PC-3 (cell line): ENCODE results near the gene MAD1L1.

Experiments
- CTCF ChIP-seq: fragments of 300-600 bp; sonication (generic); conservative IDR thresholded peaks from 2 replicates; pipeline ENCODE4 v1.5.1; 2017; ENCODE audit warnings: antibody characterized with exemption, low read depth, mild to moderate bottlenecking, low read length
- EZH2 ChIP-seq: fragments of 300-600 bp; sonication (generic); IDR thresholded peaks from one replicate; pipeline ENCODE4 v1.6.1; 2017; ENCODE audit warnings: antibody characterized with exemption, mild to moderate bottlenecking, low read length; ENCODE audit not compliant: unreplicated experiment
- EZH2phosphoT487 ChIP-seq: fragments of 300-600 bp; sonication (generic); IDR thresholded peaks from 2 replicates; pipeline ENCODE4 v1.6.1; 2018; ENCODE audit warnings: mild to moderate bottlenecking, antibody characterized with exemption, low read length, borderline replicate concordance

- no peak for TF ChIP-seq EZH2phosphoT487
- no peak for TF ChIP-seq CTCF
- no peak for TF ChIP-seq EZH2
Measured at GRCh38 chr7:2096692-2097387, 135.9 kb downstream of the MAD1L1 start.
